Measurements from ENCODE around the gene RAB27A. TPM values are rescaled to one million over a fixed set of nuclear protein-coding genes. Genes with fewer than 3 reads are reported as not detected.

The RAB27A gene
- total and polyA plus RNA-seq, 2 of the 13 experiments (the other 11 are each of a cell fraction or from before 2014, with no cell fraction given): 3.4 to 8.1 TPM

GRCh38 chr15:55334371-55334770 lies 44.8 kb upstream of the RAB27A start:
- TF ChIP-seq, protein P1, sequence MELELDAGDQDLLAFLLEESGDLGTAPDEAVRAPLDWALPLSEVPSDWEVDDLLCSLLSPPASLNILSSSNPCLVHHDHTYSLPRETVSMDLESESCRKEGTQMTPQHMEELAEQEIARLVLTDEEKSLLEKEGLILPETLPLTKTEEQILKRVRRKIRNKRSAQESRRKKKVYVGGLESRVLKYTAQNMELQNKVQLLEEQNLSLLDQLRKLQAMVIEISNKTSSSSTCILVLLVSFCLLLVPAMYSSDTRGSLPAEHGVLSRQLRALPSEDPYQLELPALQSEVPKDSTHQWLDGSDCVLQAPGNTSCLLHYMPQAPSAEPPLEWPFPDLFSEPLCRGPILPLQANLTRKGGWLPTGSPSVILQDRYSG (CRISPR knock-in tag; IDR thresholded peaks at IDR 0.05): no peak
- TF ChIP-seq, protein P2, sequence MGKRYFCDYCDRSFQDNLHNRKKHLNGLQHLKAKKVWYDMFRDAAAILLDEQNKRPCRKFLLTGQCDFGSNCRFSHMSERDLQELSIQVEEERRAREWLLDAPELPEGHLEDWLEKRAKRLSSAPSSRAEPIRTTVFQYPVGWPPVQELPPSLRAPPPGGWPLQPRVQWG (CRISPR knock-in tag; IDR thresholded peaks at IDR 0.05; ENCODE audit: borderline replicate concordance, low read depth): no peak
- TF ChIP-seq, protein P3, sequence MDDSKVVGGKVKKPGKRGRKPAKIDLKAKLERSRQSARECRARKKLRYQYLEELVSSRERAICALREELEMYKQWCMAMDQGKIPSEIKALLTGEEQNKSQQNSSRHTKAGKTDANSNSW (CRISPR knock-in tag; IDR thresholded peaks at IDR 0.05; ENCODE audit: borderline replicate concordance): no peak
- TF ChIP-seq ONECUT2 (CRISPR knock-in tag; IDR thresholded peaks at IDR 0.05): no peak
- no peak overlapping the region for H2AFZ ChIP-seq (ENCODE audit: low read length)
- no peaks in the 10 kb centered on the region for H3K4me1 ChIP-seq (ENCODE audit: insufficient read depth, low read length)
- H3K4me2 ChIP-seq (ENCODE audit: low read depth, low read length): no peak overlapping the region
- FAIRE-seq (no peak), ATAC-seq (no peak), DNase-seq (ENCODE audit: low spot score) (no peak)
- H3K79me2 ChIP-seq (ENCODE audit: insufficient read depth, low read length): no peaks in the 10 kb centered on the region
- 94% methylated on average over 5 of the region's 5 CpGs for WGBS (ENCODE audit: low lambda C conversion rate)
- H3K36me3 ChIP-seq (replicated peaks in 1 of 2; ENCODE audit: control insufficient read depth in 1 of 2, insufficient read depth in 2 of 2, low read length in 2 of 2): peaks cover 1 to 16% of the 10 kb centered on the region in 2 experiments; a peak in 3 of 5 replicates
- H3K9ac ChIP-seq (ENCODE audit: insufficient read depth, low read depth, low read length): no peak overlapping the region
- H3K4me3 ChIP-seq (replicated peaks in 1 of 3; ENCODE audit: insufficient read depth in 1 of 3, low read depth in 2 of 3, low read length in 3 of 3): no peak overlapping the region
- POLR2A ChIA-PET: no interaction called here
- CTCF ChIA-PET (ENCODE audit: low intra/inter-chr PET ratio, low total read pairs): no interaction called here
- in situ Hi-C loops (cut with HindIII; ENCODE audit: extremely low pct_ligation_motif_present, low pct_unique_long_range_greater_than_20kb) (no loop called here), intact Hi-C loops (cut with micrococcal nuclease; ENCODE audit: unreplicated experiment) (no loop called here)
- no peaks in the 10 kb centered on the region for H3K27me3 ChIP-seq (ENCODE audit: control insufficient read depth in 1 of 2, insufficient read depth in 2 of 2, low read length in 2 of 2)
- no TSS peak for BruUV-seq (replicated peaks)
- H3K27ac ChIP-seq (ENCODE audit: extremely low read length, insufficient read depth, low read length): no peak overlapping the region
- no peaks in the 10 kb centered on the region for H4K20me1 ChIP-seq (ENCODE audit: insufficient read depth, low read length)
- H3K9me3 ChIP-seq (ENCODE audit: low read length): no peaks in the 10 kb centered on the region

DNA sequence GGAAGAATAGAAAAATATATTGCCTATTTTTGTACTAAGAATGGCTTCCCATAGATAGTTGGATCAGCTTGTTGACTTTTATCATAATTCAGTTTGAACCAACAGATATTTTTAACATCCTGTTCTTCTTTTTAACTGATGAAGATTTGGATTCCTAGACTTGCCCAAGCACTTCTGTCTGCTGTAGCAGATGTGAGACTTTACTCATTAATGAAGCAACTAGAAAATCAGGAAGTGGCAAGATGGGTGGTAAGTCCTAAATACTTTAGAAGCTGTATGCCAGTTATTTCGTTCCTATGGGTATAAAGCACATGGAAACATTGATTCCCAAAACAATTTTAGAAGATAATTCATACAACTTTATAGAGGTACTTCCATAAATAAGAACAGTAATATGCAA lies 37.8 kb upstream of the RAB27A start:
- ChIA-PET CTCF (ENCODE audit: low intra/inter-chr PET ratio, low total read pairs) (no interaction called here), POLR2A (no interaction called here)
- ATAC-seq (no peak), DNase-seq (ENCODE audit: low spot score) (no peak), FAIRE-seq (no peak)
- Histone ChIP-seq H4K20me1 (ENCODE audit: insufficient read depth, low read length) (no peaks in the 10 kb centered on the region), H3K4me2 (ENCODE audit: low read depth, low read length) (no peak overlapping the region), H2AFZ (ENCODE audit: low read length) (no peak overlapping the region), H3K9ac (ENCODE audit: insufficient read depth, low read depth, low read length) (no peak overlapping the region), H3K4me3 (replicated peaks in 1 of 3; ENCODE audit: insufficient read depth in 1 of 3, low read depth in 2 of 3, low read length in 3 of 3) (no peak overlapping the region), H3K27me3 (ENCODE audit: control insufficient read depth in 1 of 2, insufficient read depth in 2 of 2, low read length in 2 of 2) (no peaks in the 10 kb centered on the region), H3K9me3 (ENCODE audit: low read length) (no peaks in the 10 kb centered on the region), H3K36me3 (replicated peaks in 1 of 2; ENCODE audit: control insufficient read depth in 1 of 2, insufficient read depth in 2 of 2, low read length in 2 of 2) (peaks cover 1 to 5% of the 10 kb centered on the region in 2 experiments; a peak in 2 of 5 replicates), H3K4me1 (ENCODE audit: insufficient read depth, low read length) (no peaks in the 10 kb centered on the region), H3K27ac (ENCODE audit: extremely low read length, insufficient read depth, low read length) (no peak overlapping the region), H3K79me2 (ENCODE audit: insufficient read depth, low read length) (no peaks in the 10 kb centered on the region)
- BruUV-seq (replicated peaks): no TSS peak
- intact Hi-C loops (cut with micrococcal nuclease; ENCODE audit: unreplicated experiment): no loop called here
- WGBS (ENCODE audit: low lambda C conversion rate): 93% methylated on average over 1 of the region's 1 CpG
- in situ Hi-C loops (cut with HindIII; ENCODE audit: extremely low pct_ligation_motif_present, low pct_unique_long_range_greater_than_20kb): no loop called here
- TF ChIP-seq, protein P4, sequence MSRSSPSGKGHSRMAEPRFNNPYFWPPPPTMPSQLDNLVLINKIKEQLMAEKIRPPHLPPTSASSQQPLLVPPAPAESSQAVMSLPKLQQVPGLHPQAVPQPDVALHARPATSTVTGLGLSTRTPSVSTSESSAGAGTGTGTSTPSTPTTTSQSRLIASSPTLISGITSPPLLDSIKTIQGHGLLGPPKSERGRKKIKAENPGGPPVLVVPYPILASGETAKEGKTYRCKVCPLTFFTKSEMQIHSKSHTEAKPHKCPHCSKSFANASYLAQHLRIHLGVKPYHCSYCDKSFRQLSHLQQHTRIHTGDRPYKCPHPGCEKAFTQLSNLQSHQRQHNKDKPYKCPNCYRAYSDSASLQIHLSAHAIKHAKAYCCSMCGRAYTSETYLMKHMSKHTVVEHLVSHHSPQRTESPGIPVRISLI (CRISPR knock-in tag; IDR thresholded peaks at IDR 0.05; ENCODE audit: borderline replicate concordance): no peak
- TF ChIP-seq ZNF552 (CRISPR knock-in tag; IDR thresholded peaks at IDR 0.05; ENCODE audit: borderline replicate concordance) (no peak), ZBTB25 (CRISPR knock-in tag; IDR thresholded peaks at IDR 0.05) (no peak), WIZ (CRISPR knock-in tag; IDR thresholded peaks at IDR 0.05) (no peak), CBX5 (CRISPR knock-in tag; IDR thresholded peaks at IDR 0.05; ENCODE audit: borderline replicate concordance) (no peak), RAD51 (IDR thresholded peaks at IDR 0.05; ENCODE audit: borderline replicate concordance) (no peak), FOXA1 (IDR thresholded peaks at IDR 0.05) (no peak), FOXA1 (CRISPR knock-in tag; IDR thresholded peaks at IDR 0.05) (no peak), ZNF3 (CRISPR knock-in tag; IDR thresholded peaks at IDR 0.05) (no peak)
- TF ChIP-seq, protein P5, sequence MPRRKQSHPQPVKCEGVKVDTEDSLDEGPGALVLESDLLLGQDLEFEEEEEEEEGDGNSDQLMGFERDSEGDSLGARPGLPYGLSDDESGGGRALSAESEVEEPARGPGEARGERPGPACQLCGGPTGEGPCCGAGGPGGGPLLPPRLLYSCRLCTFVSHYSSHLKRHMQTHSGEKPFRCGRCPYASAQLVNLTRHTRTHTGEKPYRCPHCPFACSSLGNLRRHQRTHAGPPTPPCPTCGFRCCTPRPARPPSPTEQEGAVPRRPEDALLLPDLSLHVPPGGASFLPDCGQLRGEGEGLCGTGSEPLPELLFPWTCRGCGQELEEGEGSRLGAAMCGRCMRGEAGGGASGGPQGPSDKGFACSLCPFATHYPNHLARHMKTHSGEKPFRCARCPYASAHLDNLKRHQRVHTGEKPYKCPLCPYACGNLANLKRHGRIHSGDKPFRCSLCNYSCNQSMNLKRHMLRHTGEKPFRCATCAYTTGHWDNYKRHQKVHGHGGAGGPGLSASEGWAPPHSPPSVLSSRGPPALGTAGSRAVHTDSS (CRISPR knock-in tag; conservative IDR thresholded peaks at IDR 0.05): no peak
